ENCODE measurements around the gene JAKMIP2. TPM values are rescaled to one million over a fixed set of nuclear protein-coding genes. Genes with fewer than 3 reads are reported as not detected.

The JAKMIP2 gene
- total RNA-seq, 1 donor from 2014 or later = not detected

- TF ChIP-seq CTCF (IDR thresholded peaks at IDR 0.05; ENCODE audit: insufficient read depth, low read length, severe bottlenecking) = peak; percentile 39
- FAIRE-seq (no peak), DNase-seq (ENCODE audit: low read depth) (peak; percentile 62)
- Histone ChIP-seq H3K36me3 (ENCODE audit: control insufficient read depth, insufficient read depth, low read length) (no peaks in the 10 kb centered on the region), H3K27me3 (ENCODE audit: control insufficient read depth, insufficient read depth, low read length) (peaks cover 3% of the 10 kb centered on the region), H3K4me3 (ENCODE audit: low read depth, low read length) (no peak overlapping the region)
Measured at GRCh38 chr5:147690595-147690994, 91.9 kb downstream of the JAKMIP2 start.

GRCh38 chr5:147689426-147689825, 93.1 kb downstream of the JAKMIP2 start:
- no peak for TF ChIP-seq CTCF (IDR thresholded peaks at IDR 0.05; ENCODE audit: insufficient read depth, low read length, severe bottlenecking)
- H3K27me3 ChIP-seq (ENCODE audit: control insufficient read depth, insufficient read depth, low read length) = peaks cover 3% of the 10 kb centered on the region
- no peak overlapping the region for H3K4me3 ChIP-seq (ENCODE audit: low read depth, low read length)
- no peaks in the 10 kb centered on the region for H3K36me3 ChIP-seq (ENCODE audit: control insufficient read depth, insufficient read depth, low read length)
- peak; percentile 36 for FAIRE-seq
- no peak for DNase-seq (ENCODE audit: low read depth)

- no peak for TF ChIP-seq CTCF (IDR thresholded peaks at IDR 0.05; ENCODE audit: insufficient read depth, low read length, severe bottlenecking)
- DNase-seq (ENCODE audit: low read depth) (peak; percentile 6), FAIRE-seq (no peak)
Measured at GRCh38 chr5:147688656-147689356, 93.7 kb downstream of the JAKMIP2 start.

GRCh38 chr5:147687118-147687517, 95.4 kb downstream of the JAKMIP2 start:
- no peak for TF ChIP-seq CTCF (IDR thresholded peaks at IDR 0.05; ENCODE audit: insufficient read depth, low read length, severe bottlenecking)
- H3K36me3 ChIP-seq (ENCODE audit: control insufficient read depth, insufficient read depth, low read length) = no peaks in the 10 kb centered on the region
- peaks cover 4% of the 10 kb centered on the region for H3K27me3 ChIP-seq (ENCODE audit: control insufficient read depth, insufficient read depth, low read length)
- H3K4me3 ChIP-seq (ENCODE audit: low read depth, low read length) = no peak overlapping the region
- no peak for FAIRE-seq
- no peak for DNase-seq (ENCODE audit: low read depth)

More at GRCh38 chr5:147688656-147689356, 93.7 kb downstream of the JAKMIP2 start:
- H3K4me3 ChIP-seq (ENCODE audit: low read depth, low read length) = no peak overlapping the region
- H3K36me3 ChIP-seq (ENCODE audit: control insufficient read depth, insufficient read depth, low read length) = no peaks in the 10 kb centered on the region
- peaks cover 3% of the 10 kb centered on the region for H3K27me3 ChIP-seq (ENCODE audit: control insufficient read depth, insufficient read depth, low read length)

GRCh38 chr5:147686421-147686820, 96.1 kb downstream of the JAKMIP2 start:
- peaks cover 5% of the 10 kb centered on the region for H3K27me3 ChIP-seq (ENCODE audit: control insufficient read depth, insufficient read depth, low read length)
- no peaks in the 10 kb centered on the region for H3K36me3 ChIP-seq (ENCODE audit: control insufficient read depth, insufficient read depth, low read length)
- H3K4me3 ChIP-seq (ENCODE audit: low read depth, low read length) = no peak overlapping the region
- TF ChIP-seq CTCF (IDR thresholded peaks at IDR 0.05; ENCODE audit: insufficient read depth, low read length, severe bottlenecking) = no peak
- FAIRE-seq (no peak), DNase-seq (ENCODE audit: low read depth) (peak; percentile 9)

GRCh38 chr5:147685993-147686392, 96.5 kb downstream of the JAKMIP2 start:
- H3K27me3 ChIP-seq (ENCODE audit: control insufficient read depth, insufficient read depth, low read length) = peaks cover 5% of the 10 kb centered on the region
- no peak overlapping the region for H3K4me3 ChIP-seq (ENCODE audit: low read depth, low read length)
- no peak for TF ChIP-seq CTCF (IDR thresholded peaks at IDR 0.05; ENCODE audit: insufficient read depth, low read length, severe bottlenecking)
- no peaks in the 10 kb centered on the region for H3K36me3 ChIP-seq (ENCODE audit: control insufficient read depth, insufficient read depth, low read length)
- FAIRE-seq = no peak
- peak; percentile 81 for DNase-seq (ENCODE audit: low read depth)

Data from bronchial epithelial cell (primary cell).